VCaP (cell line): ENCODE results near the gene PCK2.

Experiments used
- H3K27ac ChIP-seq: fragments of 450-650 bp; 2 replicates; pipeline ENCODE4 v1.5.1; 2017
- TF ChIP-seq, protein P1 (sequence below): fragments of 450-650 bp; conservative IDR thresholded peaks from 2 replicates; pipeline ENCODE4 v1.5.1; 2017; ENCODE audit warnings: mild to moderate bottlenecking, moderate library complexity

PCK2 gene

DNA sequence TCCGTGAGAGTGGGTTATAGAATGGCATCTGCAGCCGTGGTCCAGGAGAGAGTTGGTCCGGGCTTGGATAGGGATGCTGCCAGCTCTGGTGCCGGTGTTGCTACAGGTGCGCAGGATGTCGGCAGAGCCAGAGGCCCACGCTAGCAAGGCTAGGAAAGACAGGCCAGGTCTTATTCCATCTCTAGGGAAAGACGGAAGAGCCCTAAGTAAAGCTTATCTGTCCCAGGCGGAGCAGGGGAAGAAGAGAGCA is 41.4 kb downstream of the PCK2 start:
- peak overlapping the region; percentile 86 for H3K27ac ChIP-seq
- TF ChIP-seq, protein P1, sequence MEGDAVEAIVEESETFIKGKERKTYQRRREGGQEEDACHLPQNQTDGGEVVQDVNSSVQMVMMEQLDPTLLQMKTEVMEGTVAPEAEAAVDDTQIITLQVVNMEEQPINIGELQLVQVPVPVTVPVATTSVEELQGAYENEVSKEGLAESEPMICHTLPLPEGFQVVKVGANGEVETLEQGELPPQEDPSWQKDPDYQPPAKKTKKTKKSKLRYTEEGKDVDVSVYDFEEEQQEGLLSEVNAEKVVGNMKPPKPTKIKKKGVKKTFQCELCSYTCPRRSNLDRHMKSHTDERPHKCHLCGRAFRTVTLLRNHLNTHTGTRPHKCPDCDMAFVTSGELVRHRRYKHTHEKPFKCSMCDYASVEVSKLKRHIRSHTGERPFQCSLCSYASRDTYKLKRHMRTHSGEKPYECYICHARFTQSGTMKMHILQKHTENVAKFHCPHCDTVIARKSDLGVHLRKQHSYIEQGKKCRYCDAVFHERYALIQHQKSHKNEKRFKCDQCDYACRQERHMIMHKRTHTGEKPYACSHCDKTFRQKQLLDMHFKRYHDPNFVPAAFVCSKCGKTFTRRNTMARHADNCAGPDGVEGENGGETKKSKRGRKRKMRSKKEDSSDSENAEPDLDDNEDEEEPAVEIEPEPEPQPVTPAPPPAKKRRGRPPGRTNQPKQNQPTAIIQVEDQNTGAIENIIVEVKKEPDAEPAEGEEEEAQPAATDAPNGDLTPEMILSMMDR: no peak

DNA sequence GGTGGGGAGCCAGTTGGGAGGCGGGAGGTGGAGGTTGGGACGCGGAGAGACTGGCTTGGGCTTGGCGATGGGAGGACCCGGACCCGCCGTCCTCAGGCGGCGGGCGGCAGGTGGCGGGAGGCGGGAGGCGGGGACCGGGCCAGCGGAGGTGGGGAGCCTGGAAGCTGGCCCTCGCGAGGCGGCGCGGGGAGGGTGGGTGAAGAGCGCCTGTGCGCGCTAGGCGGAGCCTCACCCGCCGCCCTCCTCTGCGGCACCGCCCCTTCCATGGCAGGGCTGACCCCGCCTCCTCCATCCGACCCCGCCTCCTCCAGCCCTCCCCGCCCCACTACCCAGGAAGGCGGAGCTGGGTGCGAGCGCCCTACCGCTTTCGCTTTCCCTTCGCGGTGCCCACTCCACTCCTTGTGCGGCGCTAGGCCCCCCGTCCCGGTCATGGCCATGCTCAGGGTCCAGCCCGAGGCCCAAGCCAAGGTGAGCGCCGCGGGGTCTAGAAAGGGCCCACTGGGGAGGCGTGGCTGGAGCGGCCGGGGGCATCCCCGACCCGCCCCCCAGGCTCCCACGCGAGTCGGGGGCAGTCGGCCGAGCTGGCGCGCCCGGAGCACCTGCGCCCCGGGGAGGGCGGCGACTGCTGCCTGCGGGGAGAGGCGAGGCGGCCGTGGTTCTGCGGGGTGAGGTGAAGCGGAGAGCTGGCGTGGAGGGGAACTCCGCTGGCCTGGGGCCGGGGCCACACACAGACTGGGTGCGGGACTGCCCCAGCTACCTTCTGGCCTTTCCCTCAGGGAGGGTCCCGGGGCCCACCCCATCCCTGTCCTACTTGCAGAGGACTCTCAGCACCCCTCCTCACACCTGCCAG is 41.9 kb downstream of the PCK2 start, which contains the start of gene PSME1:
Gene PSME1, plus strand, starts transcription at position 361 of the 850 bp plus-strand sequence. Its CDS starts 69 bp downstream, at position 430.
- TF ChIP-seq, protein P1: no peak
- H3K27ac ChIP-seq: peak within 1 kb of the TSS; percentile 86

DNA sequence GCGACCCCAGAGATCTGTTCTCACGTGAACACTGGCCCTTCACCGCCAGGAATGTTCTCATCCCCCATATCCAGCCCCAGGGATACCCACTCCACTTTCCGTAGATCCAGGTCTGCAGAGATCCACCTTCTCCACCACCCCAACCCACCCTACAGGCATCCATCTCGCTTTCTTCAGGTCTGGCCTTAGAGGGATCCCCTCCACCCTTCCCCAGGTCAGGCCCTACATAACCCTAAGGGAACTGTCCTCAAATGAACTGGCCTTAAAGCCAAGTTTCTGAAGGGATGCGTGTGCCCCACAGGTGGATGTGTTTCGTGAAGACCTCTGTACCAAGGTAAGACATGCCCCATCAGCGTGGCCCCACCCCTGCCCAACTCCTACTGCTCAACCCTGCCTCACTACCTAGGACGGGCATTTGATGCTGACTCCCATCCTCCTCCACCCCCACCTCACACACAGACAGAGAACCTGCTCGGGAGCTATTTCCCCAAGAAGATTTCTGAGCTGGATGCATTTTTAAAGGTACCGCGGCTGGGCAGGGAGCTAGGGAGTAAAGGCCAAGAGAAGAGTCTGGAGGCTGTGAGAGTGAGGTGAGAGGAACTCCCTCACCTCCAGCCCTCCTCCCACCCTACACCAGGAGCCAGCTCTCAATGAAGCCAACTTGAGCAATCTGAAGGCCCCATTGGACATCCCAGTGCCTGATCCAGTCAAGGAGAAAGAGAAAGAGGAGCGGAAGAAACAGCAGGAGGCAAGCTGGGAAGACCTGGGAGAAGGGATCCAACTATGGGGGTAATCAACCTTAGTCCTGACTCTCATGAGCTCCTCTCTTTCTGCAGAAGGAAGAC is 42.8 kb downstream of the PCK2 start:
- TF ChIP-seq, protein P1: no peak

DNA sequence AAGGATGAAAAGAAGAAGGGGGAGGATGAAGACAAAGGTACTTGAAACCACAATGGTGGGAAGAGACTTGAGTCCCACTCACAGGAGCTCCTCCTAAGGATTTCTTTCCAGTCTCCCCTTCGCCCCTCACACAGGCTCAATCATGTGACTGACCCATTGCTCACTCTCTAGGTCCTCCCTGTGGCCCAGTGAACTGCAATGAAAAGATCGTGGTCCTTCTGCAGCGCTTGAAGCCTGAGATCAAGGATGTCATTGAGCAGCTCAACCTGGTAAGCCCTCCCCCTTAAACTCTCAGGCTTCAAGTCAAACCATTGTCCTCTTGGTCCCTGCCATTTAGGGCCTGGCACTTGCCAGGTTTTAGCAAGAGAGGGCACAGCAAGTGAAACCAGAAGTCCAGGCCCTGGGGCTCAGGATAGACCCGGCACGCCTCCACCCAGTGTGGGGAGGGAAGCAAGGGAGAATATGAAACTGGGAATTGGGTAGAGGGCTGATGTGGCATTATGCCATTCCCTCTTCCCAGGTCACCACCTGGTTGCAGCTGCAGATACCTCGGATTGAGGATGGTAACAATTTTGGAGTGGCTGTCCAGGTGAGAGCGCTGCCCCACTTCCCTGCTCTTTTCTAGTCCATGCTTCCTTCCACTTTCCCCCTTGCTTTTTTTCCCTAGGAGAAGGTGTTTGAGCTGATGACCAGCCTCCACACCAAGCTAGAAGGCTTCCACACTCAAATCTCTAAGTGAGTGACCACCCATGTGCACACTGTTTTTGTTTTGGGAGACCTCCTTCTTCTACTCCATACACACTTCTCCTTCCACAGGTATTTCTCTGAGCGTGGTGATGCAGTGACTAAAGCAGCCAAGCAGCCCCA is 43.7 kb downstream of the PCK2 start:
- TF ChIP-seq, protein P1: no peak
- H3K27ac ChIP-seq: peak overlapping the region; percentile 86

More for the DNA sequence above, 42.8 kb downstream of the PCK2 start:
- peak overlapping the region; percentile 86 for H3K27ac ChIP-seq

DNA sequence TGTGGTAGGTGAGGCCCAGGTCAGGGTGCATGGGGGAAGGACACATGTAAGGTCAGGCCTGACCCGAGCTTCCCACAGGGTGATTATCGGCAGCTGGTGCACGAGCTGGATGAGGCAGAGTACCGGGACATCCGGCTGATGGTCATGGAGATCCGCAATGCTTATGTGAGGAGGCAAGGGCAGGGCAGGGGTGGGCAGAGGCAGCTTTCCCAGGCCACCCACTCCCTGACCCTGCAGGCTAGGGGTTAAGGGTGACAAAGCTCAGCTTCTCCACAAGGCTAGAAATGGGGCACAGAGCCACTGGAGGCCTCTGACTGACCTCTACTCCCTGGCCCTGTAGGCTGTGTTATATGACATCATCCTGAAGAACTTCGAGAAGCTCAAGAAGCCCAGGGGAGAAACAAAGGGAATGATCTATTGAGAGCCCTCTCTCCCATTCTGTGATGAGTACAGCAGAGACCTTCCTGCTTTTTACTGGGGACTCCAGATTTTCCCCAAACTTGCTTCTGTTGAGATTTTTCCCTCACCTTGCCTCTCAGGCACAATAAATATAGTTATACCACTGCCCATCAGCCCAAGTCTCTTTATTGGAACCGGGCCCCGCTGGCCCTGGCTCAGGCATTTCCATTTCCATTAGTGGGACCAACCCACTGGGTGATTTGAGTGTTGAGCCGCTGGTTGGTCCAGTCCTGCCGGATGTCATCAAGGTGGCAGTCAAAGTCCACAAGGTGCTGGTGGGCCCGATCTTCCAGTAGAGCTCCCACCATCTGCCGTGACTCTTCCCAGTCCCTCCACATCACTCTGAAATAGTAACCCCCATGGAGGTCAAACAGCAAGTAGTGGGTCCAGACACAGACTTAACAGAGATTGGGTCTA is 44.5 kb downstream of the PCK2 start:
- H3K27ac ChIP-seq: peak overlapping the region; percentile 90
- TF ChIP-seq, protein P1: no peak

DNA sequence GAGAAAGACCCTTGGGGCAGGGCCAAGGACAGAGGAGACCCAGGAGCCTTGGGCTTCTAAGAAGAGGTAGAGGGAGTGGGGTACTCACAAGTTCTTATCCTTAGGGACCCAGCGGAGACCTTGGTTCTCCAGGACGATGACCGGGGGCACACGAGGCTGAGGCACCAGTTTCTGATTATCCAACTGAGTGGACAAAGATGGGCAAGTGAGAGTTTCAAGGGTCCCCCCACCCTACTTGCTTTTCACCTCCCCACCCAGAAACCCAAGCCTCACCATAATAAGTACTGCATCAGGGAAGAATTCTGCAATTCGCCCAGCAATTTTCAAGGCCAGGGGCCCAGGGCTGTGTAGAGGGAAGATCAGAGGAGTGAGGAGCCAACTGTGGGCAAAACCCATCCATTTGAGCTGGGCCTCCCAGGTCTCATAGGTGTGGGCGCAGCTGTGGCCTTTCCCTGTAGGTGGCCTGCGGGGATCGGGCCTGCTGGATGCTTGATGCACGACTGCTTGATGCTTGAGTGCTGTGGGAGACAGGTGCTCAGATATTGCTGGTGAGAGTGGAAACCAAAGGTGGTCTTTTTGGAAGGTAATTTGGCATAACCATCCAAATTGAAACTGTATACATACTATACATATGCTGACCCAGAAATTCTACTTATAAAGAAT is 45.3 kb downstream of the PCK2 start:
- peak overlapping the region; percentile 90 for H3K27ac ChIP-seq
- TF ChIP-seq, protein P1: no peak
